ENCODE data around the gene PPP1R18. TPM values are rescaled to one million over a fixed set of nuclear protein-coding genes. Genes with fewer than 3 reads are reported as not detected.

PPP1R18 gene
- total RNA-seq, 6 experiments from 2014 or later = 135 to 149 (median 141) TPM

- Mint-ChIP-seq H3K4me3 (peak overlapping the region; percentile 90), H3K9me3 (no peaks in the 10 kb centered on the region), H3K27ac (peak overlapping the region; percentile 70), H3K4me1 (ENCODE audit: low read depth) (peaks cover 20% of the 10 kb centered on the region), H3K27me3 (ENCODE audit: insufficient read depth) (no peaks in the 10 kb centered on the region), H3K36me3 (ENCODE audit: low read depth) (peaks cover 20% of the 10 kb centered on the region)
- TF ChIP-seq CTCF (IDR thresholded peaks at IDR 0.05) = no peak
- DNase-seq = peak; percentile 49
Observed at GRCh38 chr6:30647242-30648116, 39.0 kb downstream of the PPP1R18 start.

- Mint-ChIP-seq H3K4me1 (ENCODE audit: low read depth) (peaks cover 20% of the 10 kb centered on the region), H3K27me3 (ENCODE audit: insufficient read depth) (no peaks in the 10 kb centered on the region), H3K27ac (peak within 1 kb of the TSS; percentile 70), H3K4me3 (peak within 1 kb of the TSS; percentile 90), H3K36me3 (ENCODE audit: low read depth) (peaks cover 13% of the 10 kb centered on the region), H3K9me3 (no peaks in the 10 kb centered on the region)
- DNase-seq = peak; percentile 87
- TF ChIP-seq CTCF (IDR thresholded peaks at IDR 0.05) = no peak
Observed at GRCh38 chr6:30646450-30647241, 39.8 kb downstream of the PPP1R18 start, which contains the start of gene C6orf136. C6orf136 (plus strand) TSS chr6:30647133; CDS start chr6:30647232, 99 bp downstream.

- Mint-ChIP-seq H3K4me3 (peak overlapping the region; percentile 90), H3K36me3 (ENCODE audit: low read depth) (peaks cover 10% of the 10 kb centered on the region)
- no peak for TF ChIP-seq CTCF (IDR thresholded peaks at IDR 0.05)
Observed at GRCh38 chr6:30645989-30646388, 40.5 kb downstream of the PPP1R18 start.

GRCh38 chr6:30644769-30645168 lies 41.7 kb downstream of the PPP1R18 start:
- Mint-ChIP-seq H3K4me3 (no peak overlapping the region), H3K9me3 (no peaks in the 10 kb centered on the region)

More at GRCh38 chr6:30645989-30646388, 40.5 kb downstream of the PPP1R18 start:
- H3K27ac Mint-ChIP-seq = no peak overlapping the region; the same call in 1 of the 2 replicates
- no peak for DNase-seq
- H3K9me3 Mint-ChIP-seq = no peaks in the 10 kb centered on the region
- H3K4me1 Mint-ChIP-seq (ENCODE audit: low read depth) = peaks cover 20% of the 10 kb centered on the region
- H3K27me3 Mint-ChIP-seq (ENCODE audit: insufficient read depth) = no peaks in the 10 kb centered on the region

More at GRCh38 chr6:30644769-30645168, 41.7 kb downstream of the PPP1R18 start:
- H3K27me3 Mint-ChIP-seq (ENCODE audit: insufficient read depth) = no peaks in the 10 kb centered on the region; the same call in 1 of the 2 replicates
- H3K4me1 Mint-ChIP-seq (ENCODE audit: low read depth) = peaks cover 20% of the 10 kb centered on the region
- no peak for DNase-seq
- H3K36me3 Mint-ChIP-seq (ENCODE audit: low read depth) = peaks cover 7% of the 10 kb centered on the region
- no peak for TF ChIP-seq CTCF (IDR thresholded peaks at IDR 0.05)
- H3K27ac Mint-ChIP-seq = no peak overlapping the region

Data from HFFc6 (cell line).